ENCODE measurements around the gene UNC79.
"Not testable (repeated sequence)": the region's sequence is repeated elsewhere in the genome, so short reads cannot be mapped to it uniquely, and the experiment has no call there.

UNC79 gene

DNA sequence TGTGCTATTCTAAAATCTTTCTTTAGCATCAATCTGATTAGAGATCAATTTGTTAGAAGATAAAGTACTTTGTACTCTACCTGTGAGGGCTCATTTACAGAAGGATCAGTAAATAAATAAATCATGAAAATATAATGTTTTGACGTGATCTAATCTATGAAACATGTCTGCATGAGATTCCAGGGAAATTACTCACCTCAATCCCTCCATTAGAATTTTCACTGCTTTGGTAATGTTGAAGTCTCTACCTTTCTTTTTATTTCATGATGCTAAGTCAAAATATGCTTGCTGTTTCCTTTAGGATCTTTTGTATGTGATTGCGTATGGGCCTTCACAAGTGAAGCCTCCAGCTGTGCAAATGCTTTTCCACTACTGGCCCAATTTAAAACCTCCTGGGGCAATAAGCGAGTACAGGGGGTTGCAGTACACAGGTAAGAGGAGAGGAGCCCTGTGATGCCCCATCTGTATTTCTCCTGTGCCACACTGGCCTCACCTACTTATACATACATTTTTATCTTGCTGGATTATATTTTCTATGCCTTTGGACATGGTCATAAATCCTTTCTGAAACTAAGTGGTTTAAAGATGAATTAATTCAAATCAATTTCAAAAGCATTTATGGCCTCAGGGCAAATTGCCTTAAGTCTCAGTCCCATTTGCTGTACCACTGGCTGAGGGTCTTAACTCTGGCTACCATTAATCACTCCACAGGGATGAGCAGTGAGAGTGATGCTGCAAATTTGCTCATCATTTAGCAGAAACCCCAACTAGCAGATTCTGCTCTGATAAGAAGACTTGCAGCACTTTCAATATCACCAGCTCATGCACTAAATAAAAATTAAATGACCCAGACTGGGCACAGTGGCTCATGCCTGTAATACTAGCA lies 66.4 kb downstream of the UNC79 start:
- Histone ChIP-seq H3K27me3 (ENCODE audit: control insufficient read depth, insufficient read depth, low read length) (no peaks in the 10 kb centered on the region), H3K4me3 (ENCODE audit: low read length) (no peak overlapping the region), H3K27ac (ENCODE audit: low read length) (no peak overlapping the region), H3K9me3 (ENCODE audit: control insufficient read depth, low read depth, low read length) (no peaks in the 10 kb centered on the region), H3K4me1 (ENCODE audit: control insufficient read depth, low read depth, low read length) (no peaks in the 10 kb centered on the region), H3K36me3 (ENCODE audit: control insufficient read depth, low read depth, low read length) (no peaks in the 10 kb centered on the region), H3K9ac (ENCODE audit: low read length) (no peak overlapping the region)

DNA sequence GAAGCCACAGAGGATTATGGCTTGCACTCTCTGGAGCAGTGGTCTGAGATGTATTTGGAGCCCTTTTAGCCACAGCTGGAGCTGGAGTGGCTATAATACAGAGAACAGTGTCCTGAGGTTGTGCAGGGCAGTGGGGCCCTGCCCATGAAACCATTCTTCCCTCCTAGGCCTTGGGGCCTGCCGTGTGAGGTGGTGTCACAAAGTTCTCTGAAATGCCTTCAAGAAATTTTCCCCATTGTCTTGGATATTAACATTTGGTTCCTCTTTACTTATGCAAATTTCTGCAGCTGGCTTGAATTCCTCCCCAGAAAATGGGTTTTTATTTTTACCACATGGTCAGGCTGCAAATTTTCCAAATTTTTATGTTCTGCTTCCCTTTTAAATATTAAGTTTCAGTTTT lies 79.3 kb downstream of the UNC79 start:
- Histone ChIP-seq H3K27ac (ENCODE audit: low read length) (no peak overlapping the region), H3K9ac (ENCODE audit: low read length) (no peak overlapping the region), H3K36me3 (ENCODE audit: control insufficient read depth, low read depth, low read length) (no peaks in the 10 kb centered on the region), H3K4me3 (ENCODE audit: low read length) (no peak overlapping the region), H3K9me3 (ENCODE audit: control insufficient read depth, low read depth, low read length) (peaks cover 9% of the 10 kb centered on the region), H3K27me3 (ENCODE audit: control insufficient read depth, insufficient read depth, low read length) (no peaks in the 10 kb centered on the region), H3K4me1 (ENCODE audit: control insufficient read depth, low read depth, low read length) (no peaks in the 10 kb centered on the region)

DNA sequence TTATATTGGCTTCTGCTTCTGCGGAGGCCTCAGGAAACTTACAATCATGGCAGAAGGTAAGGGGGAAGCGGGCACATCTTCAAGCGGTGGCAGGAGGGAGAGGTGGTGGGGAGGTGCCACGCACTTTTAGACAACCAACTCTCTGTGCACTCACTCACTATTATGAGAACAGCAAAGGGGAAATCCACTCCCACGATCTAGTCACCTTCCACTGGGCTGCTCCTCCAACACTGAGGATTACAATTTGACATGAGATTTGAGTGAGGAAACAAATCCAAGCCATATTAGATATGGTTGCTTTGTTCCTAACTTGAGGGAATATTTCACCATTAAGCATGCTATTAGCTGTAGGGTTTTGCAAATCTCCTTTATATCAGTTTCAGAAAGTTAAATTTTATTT lies 80.3 kb downstream of the UNC79 start:
- Histone ChIP-seq H3K4me3 (ENCODE audit: low read length) (no peak overlapping the region), H3K9ac (ENCODE audit: low read length) (no peak overlapping the region), H3K9me3 (ENCODE audit: control insufficient read depth, low read depth, low read length) (peaks cover 7% of the 10 kb centered on the region), H3K27me3 (ENCODE audit: control insufficient read depth, insufficient read depth, low read length) (no peaks in the 10 kb centered on the region), H3K4me1 (ENCODE audit: control insufficient read depth, low read depth, low read length) (no peaks in the 10 kb centered on the region), H3K36me3 (ENCODE audit: control insufficient read depth, low read depth, low read length) (no peaks in the 10 kb centered on the region), H3K27ac (ENCODE audit: low read length) (no peak overlapping the region)

DNA sequence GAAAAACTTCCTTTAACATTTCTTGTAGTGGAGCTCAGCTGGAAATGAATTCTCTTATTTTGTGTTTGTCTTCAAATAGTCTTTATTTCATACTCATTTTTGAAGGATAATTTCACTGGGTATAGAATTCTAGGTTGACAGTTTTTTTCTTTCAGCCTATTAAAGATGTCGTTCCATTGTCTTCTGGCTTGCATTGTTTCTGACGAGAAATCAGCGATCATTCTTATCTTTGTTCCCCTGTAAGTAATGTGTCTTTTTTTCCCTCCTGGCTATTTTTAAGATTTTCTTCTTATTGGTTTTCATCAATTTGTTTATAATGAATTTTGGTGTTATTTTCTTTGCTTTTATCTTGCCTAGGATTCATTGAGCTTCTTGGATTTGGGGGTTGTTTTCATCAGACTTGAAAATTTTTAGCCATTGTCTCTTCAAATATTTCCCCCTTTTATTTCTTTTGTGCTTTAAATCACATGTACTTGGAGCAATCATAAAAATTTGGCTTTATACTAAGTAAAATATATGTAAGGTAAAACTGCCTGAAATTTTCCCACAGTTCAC lies 89.4 kb downstream of the UNC79 start:
- no peak overlapping the region for H3K4me3 ChIP-seq (ENCODE audit: low read length)
- H3K36me3 ChIP-seq (ENCODE audit: control insufficient read depth, low read depth, low read length) = no peaks in the 10 kb centered on the region
- H3K27me3 ChIP-seq (ENCODE audit: control insufficient read depth, insufficient read depth, low read length) = no peaks in the 10 kb centered on the region
- H3K9me3 ChIP-seq (ENCODE audit: control insufficient read depth, low read depth, low read length) = peaks cover 39% of the 10 kb centered on the region
- no peak overlapping the region for H3K9ac ChIP-seq (ENCODE audit: low read length)
- no peak overlapping the region for H3K27ac ChIP-seq (ENCODE audit: low read length)
- H3K4me1 ChIP-seq (ENCODE audit: control insufficient read depth, low read depth, low read length) = no peaks in the 10 kb centered on the region

DNA sequence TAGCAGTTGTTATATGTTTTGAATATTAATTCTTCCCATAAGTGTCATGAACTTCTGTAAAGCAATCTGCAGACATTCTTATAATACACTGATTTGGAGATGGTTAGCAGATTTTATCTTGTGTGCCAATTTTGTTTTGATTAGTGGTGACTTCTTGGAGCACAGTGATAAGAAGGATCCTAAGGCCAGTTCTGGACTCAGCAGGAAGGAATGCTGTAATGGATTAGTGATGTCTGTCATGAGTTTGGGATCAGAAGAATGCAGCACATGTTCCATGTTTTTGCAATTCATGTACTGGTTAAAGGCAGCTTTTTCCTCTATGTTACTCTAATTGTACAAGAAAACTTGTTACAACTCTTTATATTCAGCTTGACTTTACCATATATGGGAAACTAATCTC lies 91.5 kb downstream of the UNC79 start:
- no peaks in the 10 kb centered on the region for H3K36me3 ChIP-seq (ENCODE audit: control insufficient read depth, low read depth, low read length)
- H3K9ac ChIP-seq (ENCODE audit: low read length) = no peak overlapping the region
- H3K27me3 ChIP-seq (ENCODE audit: control insufficient read depth, insufficient read depth, low read length) = no peaks in the 10 kb centered on the region
- peaks cover 39% of the 10 kb centered on the region for H3K9me3 ChIP-seq (ENCODE audit: control insufficient read depth, low read depth, low read length)
- no peak overlapping the region for H3K4me3 ChIP-seq (ENCODE audit: low read length)
- no peak overlapping the region for H3K27ac ChIP-seq (ENCODE audit: low read length)
- H3K4me1 ChIP-seq (ENCODE audit: control insufficient read depth, low read depth, low read length) = peaks cover 11% of the 10 kb centered on the region

DNA sequence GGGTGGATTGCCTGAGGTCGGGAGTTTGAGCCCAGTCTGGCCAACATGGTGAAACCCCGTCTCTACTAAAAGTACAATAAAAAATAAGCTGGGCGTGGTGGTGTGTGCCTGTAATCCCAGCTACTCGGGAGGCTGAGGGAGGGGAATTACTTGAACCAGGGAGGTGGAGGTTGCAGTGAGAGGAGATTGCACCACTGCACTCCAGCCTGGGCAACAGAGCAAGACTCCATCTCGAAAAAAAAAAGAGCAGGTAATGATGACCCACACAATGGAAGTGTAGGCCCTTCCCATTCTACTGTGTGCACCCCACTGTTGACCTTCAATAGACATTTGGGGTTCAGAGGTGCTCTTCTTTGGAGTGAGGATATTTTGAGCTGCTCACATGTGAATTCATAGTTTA lies 94.5 kb downstream of the UNC79 start:
- H3K9me3 ChIP-seq (ENCODE audit: control insufficient read depth, low read depth, low read length) = peaks cover 17% of the 10 kb centered on the region
- not testable (repeated sequence) for H3K36me3 ChIP-seq (ENCODE audit: control insufficient read depth, low read depth, low read length); H3K9ac ChIP-seq (ENCODE audit: low read length); H3K27ac ChIP-seq (ENCODE audit: low read length); H3K4me3 ChIP-seq (ENCODE audit: low read length); H3K27me3 ChIP-seq (ENCODE audit: control insufficient read depth, insufficient read depth, low read length)
- H3K4me1 ChIP-seq (ENCODE audit: control insufficient read depth, low read depth, low read length) = peaks cover 11% of the 10 kb centered on the region

DNA sequence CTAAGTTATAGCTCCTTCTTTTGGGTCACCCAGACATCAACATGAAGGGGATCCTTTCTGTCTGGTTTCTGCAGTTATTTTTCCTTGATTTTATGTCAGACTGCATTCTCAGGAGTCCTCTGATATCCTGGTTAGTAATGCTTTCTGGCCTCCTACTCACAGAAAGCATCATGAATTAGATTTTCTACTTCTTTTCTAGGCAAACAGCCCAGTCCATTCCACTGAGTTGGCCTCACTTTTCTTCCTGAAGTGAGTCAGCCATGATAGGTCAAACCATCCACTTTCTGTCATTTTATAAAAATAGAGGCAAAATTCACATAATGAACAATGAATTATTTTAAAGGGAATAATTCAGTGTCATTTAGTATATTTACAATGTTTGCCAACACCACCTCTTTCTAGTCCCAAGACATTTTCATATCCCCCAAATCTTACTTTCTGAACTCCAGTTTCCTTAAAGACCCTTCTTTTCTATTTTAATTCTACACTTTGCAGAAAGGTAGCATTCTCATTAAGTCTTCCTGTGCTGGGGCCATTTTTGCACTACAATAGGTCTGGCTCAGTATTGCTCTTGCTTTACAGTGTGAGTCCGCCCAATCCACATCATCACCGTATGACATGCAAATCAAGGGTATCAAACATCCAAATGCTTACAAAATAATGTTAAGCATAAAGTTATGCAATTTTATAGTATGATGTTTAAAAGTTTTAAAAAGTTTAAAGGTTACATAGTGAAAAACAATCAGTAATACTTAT lies 95.1 kb downstream of the UNC79 start:
- Histone ChIP-seq H3K27me3 (ENCODE audit: control insufficient read depth, insufficient read depth, low read length) (no peaks in the 10 kb centered on the region), H3K36me3 (ENCODE audit: control insufficient read depth, low read depth, low read length) (no peaks in the 10 kb centered on the region), H3K27ac (ENCODE audit: low read length) (no peak overlapping the region), H3K4me3 (ENCODE audit: low read length) (peak overlapping the region; percentile 12), H3K4me1 (ENCODE audit: control insufficient read depth, low read depth, low read length) (peaks cover 11% of the 10 kb centered on the region), H3K9me3 (ENCODE audit: control insufficient read depth, low read depth, low read length) (peaks cover 11% of the 10 kb centered on the region), H3K9ac (ENCODE audit: low read length) (no peak overlapping the region)

DNA sequence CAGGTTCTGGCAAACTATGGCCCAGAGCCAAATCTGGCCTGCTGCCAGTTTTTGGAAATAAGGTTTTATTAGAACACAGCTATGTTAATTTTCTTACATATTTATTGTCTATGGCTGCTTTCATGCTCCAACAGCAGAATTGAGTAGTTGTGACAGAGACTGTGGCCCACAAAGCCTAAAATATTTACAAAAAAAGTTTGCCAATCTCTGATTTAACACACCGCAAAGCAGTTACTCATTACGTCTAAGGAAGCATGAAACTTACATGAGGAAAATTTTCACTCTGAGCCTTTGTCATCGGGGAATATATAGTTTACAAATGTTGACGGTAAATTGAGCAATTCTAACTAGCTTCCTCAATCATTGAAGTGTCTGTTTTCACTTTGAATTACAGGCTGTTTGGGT lies 96.5 kb downstream of the UNC79 start:
- H3K9me3 ChIP-seq (ENCODE audit: control insufficient read depth, low read depth, low read length) = no peaks in the 10 kb centered on the region
- H3K9ac ChIP-seq (ENCODE audit: low read length) = no peak overlapping the region
- no peaks in the 10 kb centered on the region for H3K36me3 ChIP-seq (ENCODE audit: control insufficient read depth, low read depth, low read length)
- H3K4me1 ChIP-seq (ENCODE audit: control insufficient read depth, low read depth, low read length) = peaks cover 11% of the 10 kb centered on the region
- no peak overlapping the region for H3K4me3 ChIP-seq (ENCODE audit: low read length)
- no peak overlapping the region for H3K27ac ChIP-seq (ENCODE audit: low read length)
- H3K27me3 ChIP-seq (ENCODE audit: control insufficient read depth, insufficient read depth, low read length) = no peaks in the 10 kb centered on the region

DNA sequence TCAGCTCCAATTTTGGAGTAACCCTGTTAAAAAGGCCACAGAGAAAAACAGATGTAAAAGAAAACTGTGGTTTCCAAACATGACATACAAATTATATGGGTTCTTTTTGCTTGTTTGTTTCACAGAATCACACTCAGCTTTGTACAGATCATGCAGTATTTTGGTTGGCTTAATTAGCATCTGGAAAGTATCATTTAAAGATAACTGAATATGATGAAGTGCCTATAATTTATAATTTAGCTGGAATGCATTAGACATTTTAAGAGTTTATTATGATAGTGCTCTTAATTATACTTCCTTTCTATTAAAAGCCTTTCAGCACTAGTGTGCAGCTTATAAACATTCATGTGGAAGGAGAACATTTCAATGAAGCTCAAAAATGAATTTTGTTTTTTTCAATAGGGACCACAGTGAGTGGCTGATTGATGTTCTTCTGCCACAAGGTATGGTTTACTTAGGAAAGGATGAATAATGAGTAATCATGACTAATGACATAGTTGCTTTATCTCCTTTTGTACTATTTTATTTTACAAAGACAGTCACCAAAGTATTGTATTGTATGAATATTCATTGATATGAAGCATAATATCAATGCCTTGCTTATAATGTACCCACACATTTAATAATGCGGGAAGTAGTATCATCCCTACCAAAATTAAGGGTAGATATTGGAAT lies 98.3 kb downstream of the UNC79 start:
- H3K9ac ChIP-seq (ENCODE audit: low read length) = no peak overlapping the region
- peaks cover 11% of the 10 kb centered on the region for H3K4me1 ChIP-seq (ENCODE audit: control insufficient read depth, low read depth, low read length)
- no peaks in the 10 kb centered on the region for H3K27me3 ChIP-seq (ENCODE audit: control insufficient read depth, insufficient read depth, low read length)
- H3K36me3 ChIP-seq (ENCODE audit: control insufficient read depth, low read depth, low read length) = no peaks in the 10 kb centered on the region
- H3K9me3 ChIP-seq (ENCODE audit: control insufficient read depth, low read depth, low read length) = no peaks in the 10 kb centered on the region
- no peak overlapping the region for H3K4me3 ChIP-seq (ENCODE audit: low read length)
- H3K27ac ChIP-seq (ENCODE audit: low read length) = no peak overlapping the region

DNA sequence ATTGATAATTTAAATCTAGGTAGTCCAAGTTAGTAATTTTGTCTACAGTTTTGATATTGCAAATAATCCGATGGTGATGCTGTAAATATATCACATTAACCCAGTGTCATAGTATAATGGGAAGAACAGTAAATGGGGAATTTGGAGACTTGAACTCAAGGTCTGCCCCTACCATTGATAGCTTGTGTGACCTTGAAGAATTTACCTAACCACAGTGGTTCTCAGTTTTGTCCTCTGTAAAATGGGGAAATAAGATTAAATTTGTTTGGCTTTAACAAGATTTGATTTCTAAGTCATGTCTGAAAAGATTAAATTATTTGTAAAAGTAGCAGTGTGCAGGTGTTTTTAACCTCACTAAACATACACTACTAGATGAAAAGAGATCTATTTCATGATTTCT lies 100.9 kb downstream of the UNC79 start:
- Histone ChIP-seq H3K36me3 (ENCODE audit: control insufficient read depth, low read depth, low read length) (no peaks in the 10 kb centered on the region), H3K9ac (ENCODE audit: low read length) (no peak overlapping the region), H3K27ac (ENCODE audit: low read length) (no peak overlapping the region)

DNA sequence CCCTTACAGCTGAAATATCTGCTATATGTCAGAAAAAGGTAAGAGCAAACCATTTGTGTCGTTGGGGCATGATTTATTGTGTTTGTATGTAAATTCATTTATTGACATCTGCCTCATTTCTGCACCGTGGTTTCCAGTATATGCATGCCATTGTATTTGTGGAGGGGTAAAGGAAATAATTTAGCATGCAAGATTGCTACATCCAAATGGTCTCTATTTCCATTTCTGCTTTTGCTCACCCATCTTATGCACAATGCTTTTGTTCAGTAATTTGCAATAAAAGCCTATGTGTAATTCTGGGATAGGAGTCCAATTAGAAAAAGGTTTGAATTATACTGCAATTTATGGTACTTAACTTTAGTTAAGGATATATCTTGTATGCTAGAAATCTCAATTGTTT lies 101.8 kb downstream of the UNC79 start:
- H3K9me3 ChIP-seq (ENCODE audit: control insufficient read depth, low read depth, low read length) = no peaks in the 10 kb centered on the region

More for the DNA sequence above, 100.9 kb downstream of the UNC79 start:
- Histone ChIP-seq H3K4me1 (ENCODE audit: control insufficient read depth, low read depth, low read length) (no peaks in the 10 kb centered on the region), H3K9me3 (ENCODE audit: control insufficient read depth, low read depth, low read length) (no peaks in the 10 kb centered on the region), H3K4me3 (ENCODE audit: low read length) (no peak overlapping the region), H3K27me3 (ENCODE audit: control insufficient read depth, insufficient read depth, low read length) (no peaks in the 10 kb centered on the region)

More for the DNA sequence above, 101.8 kb downstream of the UNC79 start:
- Histone ChIP-seq H3K36me3 (ENCODE audit: control insufficient read depth, low read depth, low read length) (no peaks in the 10 kb centered on the region), H3K27me3 (ENCODE audit: control insufficient read depth, insufficient read depth, low read length) (no peaks in the 10 kb centered on the region), H3K4me3 (ENCODE audit: low read length) (no peak overlapping the region), H3K9ac (ENCODE audit: low read length) (no peak overlapping the region), H3K4me1 (ENCODE audit: control insufficient read depth, low read depth, low read length) (no peaks in the 10 kb centered on the region), H3K27ac (ENCODE audit: low read length) (no peak overlapping the region)

All from iPS-18a (cell line).